Measurements from ENCODE around the gene PLD3. TPM values are rescaled to one million over a fixed set of nuclear protein-coding genes. Genes with fewer than 3 reads are reported as not detected.

Gene PLD3
- total RNA-seq, 1 experiment from 2014 or later: 352 TPM

Other genes with a start within 250 kb of the PLD3 start
- 16.7 and 24.5 TPM in 2 replicates for gene MAP3K10, start 157.3 kb upstream of the PLD3 start, total RNA-seq (2014; rRNA removed; shearing (Covaris generic))
- not detected in 2 replicates for gene TTC9B, start 130.3 kb upstream of the PLD3 start, total RNA-seq (2014; rRNA removed; shearing (Covaris generic))
- 0.87 TPM in 1 of 2 replicates, not detected in the other for gene CCNP, start 122.0 kb upstream of the PLD3 start, total RNA-seq (2014; rRNA removed; shearing (Covaris generic))
- 112 and 126 TPM in 2 replicates for gene AKT2, start 63.4 kb upstream of the PLD3 start, total RNA-seq (2014; rRNA removed; shearing (Covaris generic))
- 8.2 and 11.8 TPM in 2 replicates for gene C19orf47, start 298 bp upstream of the PLD3 start, total RNA-seq (2014; rRNA removed; shearing (Covaris generic))
- 0.15 and 0.24 TPM in 2 replicates for gene HIPK4, start 41.5 kb downstream of the PLD3 start, total RNA-seq (2014; rRNA removed; shearing (Covaris generic))
- 5.0 and 10.7 TPM in 2 replicates for gene PRX, start 64.7 kb downstream of the PLD3 start, total RNA-seq (2014; rRNA removed; shearing (Covaris generic))
- gene SERTAD1, start 77.3 kb downstream of the PLD3 start, total RNA-seq (2014; rRNA removed; shearing (Covaris generic)): 3.7 and 4.4 TPM in 2 replicates
- gene SERTAD3, start 95.6 kb downstream of the PLD3 start, total RNA-seq (2014; rRNA removed; shearing (Covaris generic)): 26.0 and 29.9 TPM in 2 replicates
- 43.6 and 53.8 TPM in 2 replicates for gene BLVRB, start 117.0 kb downstream of the PLD3 start, total RNA-seq (2014; rRNA removed; shearing (Covaris generic))
- gene SPTBN4, start 118.3 kb downstream of the PLD3 start, total RNA-seq (2014; rRNA removed; shearing (Covaris generic)): 0.78 and 1.1 TPM in 2 replicates
- 52.3 and 58.2 TPM in 2 replicates for gene SHKBP1, start 228.2 kb downstream of the PLD3 start, total RNA-seq (2014; rRNA removed; shearing (Covaris generic))

Data from H7 (cell line).